B cell (primary cell): ENCODE measurements around the gene FBN1. TPM values are rescaled to one million over a fixed set of nuclear protein-coding genes. Genes with fewer than 3 reads are reported as not detected.

Experiments used
- ATAC-seq: fragments of 200-7000 bp; cut with Tn5 transposase; one replicate; pipeline ENCODE4 v1.10.0; 2021; ENCODE audit warnings: low read depth, mild to moderate bottlenecking, moderate number of reproducible peaks, moderate library complexity
- CTCF ChIA-PET: fragments of 350-600 bp; sonication (Branson Sonifier 250); formaldehyde crosslinking; loops from one replicate; lab custom pipeline; 2021; ENCODE audit warnings: antibody characterized with exemption, inconsistent platforms; lab: Charles Lee
- POLR2A ChIA-PET: fragments of 350-600 bp; sonication (Branson Sonifier 250); formaldehyde crosslinking; loops from one replicate; lab custom pipeline; 2021; ENCODE audit warnings: antibody characterized with exemption; lab: Charles Lee
- DNase-seq: peaks from one replicate; pipeline ENCODE4 v3.0.0; 2013
- H2AFZ ChIP-seq: 2 replicates; pipeline ENCODE4 v1.6.1; 2012; ENCODE audit warnings: mild to moderate bottlenecking, low read depth, low read length; ENCODE audit not compliant: insufficient read depth, poor library complexity, severe bottlenecking
- H3K27ac ChIP-seq, 2 donors: 1 replicate in 1 of 2; 2 replicates in 1 of 2; pipeline ENCODE4 v1.5.1; 2012 to 2013; ENCODE audit warnings: low read length in 2 of 2, mild to moderate bottlenecking in 2 of 2, moderate library complexity in 1 of 2
- H3K27me3 ChIP-seq, 4 experiments: fragments of 200-600 bp in 1 of 4; sonication (generic) in 1 of 4; replicated peaks in 1 of 4; 1 replicate in 2 of 4; 2 replicates in 2 of 4; pipeline versions ENCODE4 v1.6.1 to v1.7.0; 2013 to 2016; ENCODE audit warnings: low read length in 3 of 4, mild to moderate bottlenecking in 2 of 4, mixed read lengths in 1 of 4, moderate library complexity in 1 of 4; ENCODE audit not compliant: insufficient read depth in 4 of 4, control insufficient read depth in 3 of 4; ENCODE audit errors: control extremely low read depth in 1 of 4
- H3K36me3 ChIP-seq, 2 experiments: replicated peaks in 1 of 2; 1 replicate in 1 of 2; 2 replicates in 1 of 2; pipeline versions ENCODE4 v1.6.1 to v1.7.1; 2013; ENCODE audit warnings: low read length in 1 of 2; ENCODE audit not compliant: insufficient read depth in 2 of 2, control insufficient read depth in 1 of 2; ENCODE audit errors: control extremely low read depth in 1 of 2, extremely low read depth in 1 of 2
- H3K4me1 ChIP-seq, 2 donors: fragments of 200-600 bp in 1 of 2; sonication (generic) in 1 of 2; 1 replicate in 1 of 2; 2 replicates in 1 of 2; pipeline versions ENCODE4 v1.5.1 to v1.6.1; 2013 to 2017; ENCODE audit warnings: low read length in 2 of 2; ENCODE audit not compliant: control insufficient read depth in 2 of 2, insufficient read depth in 2 of 2
- H3K4me2 ChIP-seq: replicated peaks from 2 replicates; pipeline ENCODE3; 2012; ENCODE audit warnings: mild to moderate bottlenecking, low read depth, low read length; ENCODE audit not compliant: poor library complexity, severe bottlenecking
- H3K4me3 ChIP-seq, 5 experiments: fragments of 200-600 bp in 1 of 5; sonication (generic) in 1 of 5; 1 replicate in 3 of 5; 2 replicates in 2 of 5; pipeline versions ENCODE4 v1.5.1 to v1.7.0; 2011 to 2016; ENCODE audit warnings: low read length in 4 of 5, mild to moderate bottlenecking in 4 of 5, low read depth in 2 of 5, control low read depth in 1 of 5, moderate library complexity in 1 of 5; ENCODE audit not compliant: insufficient read depth in 1 of 5; ENCODE audit errors: control extremely low read depth in 1 of 5, extremely low read depth in 1 of 5
- H3K79me2 ChIP-seq: fragments of 200-600 bp; sonication (generic); one replicate; pipeline ENCODE4 v1.6.0; 2016; ENCODE audit warnings: low read length; ENCODE audit not compliant: control insufficient read depth, insufficient read depth
- H3K9ac ChIP-seq: fragments of 200-600 bp; sonication (generic); 2 replicates; pipeline ENCODE4 v1.6.1; 2017; ENCODE audit warnings: mild to moderate bottlenecking, low read length, moderate library complexity
- H3K9me3 ChIP-seq, 3 donors: one replicate each; pipeline versions ENCODE4 v1.6.1 to v1.7.1; 2013; ENCODE audit warnings: low read length in 2 of 3; ENCODE audit not compliant: control insufficient read depth in 2 of 3, insufficient read depth in 1 of 3; ENCODE audit errors: control extremely low read depth in 1 of 3
- H4K20me1 ChIP-seq: 2 replicates; pipeline ENCODE4 v1.6.0; 2012; ENCODE audit warnings: mild to moderate bottlenecking, low read length; ENCODE audit not compliant: insufficient read depth, control insufficient read depth, poor library complexity, severe bottlenecking
- H3K27ac Mint-ChIP-seq: one replicate; pipeline ENCODE4 v1.8.0; 2021; ENCODE audit warnings: mixed read lengths
- H3K27me3 Mint-ChIP-seq: one replicate; pipeline ENCODE4 v1.8.0; 2021; ENCODE audit warnings: mixed read lengths
- H3K4me1 Mint-ChIP-seq: one replicate; pipeline ENCODE4 v1.8.0; 2021; ENCODE audit warnings: mixed read lengths
- H3K4me3 Mint-ChIP-seq: one replicate; pipeline ENCODE4 v1.8.0; 2021; ENCODE audit warnings: mixed read lengths
- H3K9me3 Mint-ChIP-seq: one replicate; pipeline ENCODE4 v1.8.0; 2022; ENCODE audit warnings: mixed read lengths; ENCODE audit not compliant: insufficient read depth
- CTCF ChIP-seq: fragments of 200-600 bp; IDR thresholded peaks from one replicate; pipeline ENCODE4 v1.8.0; 2022; ENCODE audit warnings: antibody characterized with exemption, mild to moderate bottlenecking
- EZH2 ChIP-seq: IDR thresholded peaks from 2 replicates; pipeline ENCODE4 v1.6.1; 2012; ENCODE audit warnings: borderline replicate concordance, low read depth, mild to moderate bottlenecking, moderate library complexity, low read length; ENCODE audit not compliant: insufficient read depth, poor library complexity, severe bottlenecking
- WGBS: methylation state at CpG from one replicate; pipeline ENCODE4 v1.1.5; 2013; ENCODE audit warnings: missing lambda C conversion rate; ENCODE audit not compliant: insufficient coverage; 5-methylcytosine and 5-hydroxymethylcytosine counted together
- intact Hi-C: fragments of 100-400 bp; cut with micrococcal nuclease; formaldehyde crosslinking; loops from one replicate; pipeline ENCODE4 v1.10.0; 2022
- polyA plus RNA-seq: library from polyadenylated mRNA; depleted of rRNA; stranded (reverse); fragments of >200 nt; gene quantifications from 2 replicates; pipeline ENCODE4 v1.2.3, GENCODE V29; 2012
- total RNA-seq, 2 donors: library from RNA; stranded (reverse); fragments of 120-200 nt in 1 of 2; gene quantifications; 1 replicate in 1 of 2; 2 replicates in 1 of 2; pipeline versions ENCODE4 v1.2.3 to v1.2.4, GENCODE V29; 2013 to 2022

Gene FBN1
- total and polyA plus RNA-seq, 2 donors (not counting 1 experiment from before 2014, with no cell fraction given): 0.15 to 0.25 TPM

GRCh38 chr15:48397841-48398240 is 247.7 kb downstream of the FBN1 start:
- POLR2A ChIA-PET: no interaction called here
- Mint-ChIP-seq H3K9me3 (no peaks in the 10 kb centered on the region), H3K27me3 (no peaks in the 10 kb centered on the region)

GRCh38 chr15:48396020-48396419 is 249.5 kb downstream of the FBN1 start:
- ChIA-PET POLR2A (no interaction called here), CTCF (interaction anchor here (1.4 kb wide), 1 partner anchor 19 kb away, joined by 3 read pairs; no protein-coding TSS in a partner anchor)
- Histone ChIP-seq H3K27me3 (peaks cover 0 to 3% (median 0%) of the 10 kb centered on the region in 4 experiments), H3K4me1 (no peaks in the 10 kb centered on the region), H3K9ac (no peak overlapping the region), H3K27ac (no peak overlapping the region), H3K9me3 (no peaks in the 10 kb centered on the region), H4K20me1 (no peaks in the 10 kb centered on the region), H3K4me2 (no peak overlapping the region), H3K4me3 (no peak overlapping the region), H3K79me2 (no peaks in the 10 kb centered on the region), H3K36me3 (no peaks in the 10 kb centered on the region), H2AFZ (no peak overlapping the region)
- H3K4me1 Mint-ChIP-seq: no peaks in the 10 kb centered on the region
- no peak for DNase-seq
- H3K4me3 Mint-ChIP-seq: no peak overlapping the region
- TF ChIP-seq CTCF: no peak
- H3K9me3 Mint-ChIP-seq: no peaks in the 10 kb centered on the region
- intact Hi-C loops: no loop called here
- H3K27me3 Mint-ChIP-seq: no peaks in the 10 kb centered on the region
- no peak overlapping the region for H3K27ac Mint-ChIP-seq
- 100% methylated on average over 3 of the region's 5 CpGs for WGBS
- ATAC-seq: no peak

More at GRCh38 chr15:48397841-48398240, 247.7 kb downstream of the FBN1 start:
- no peak overlapping the region for H2AFZ ChIP-seq
- H3K27me3 ChIP-seq: peaks cover 0 to 3% (median 0%) of the 10 kb centered on the region in 4 experiments
- H3K79me2 ChIP-seq: no peaks in the 10 kb centered on the region
- H3K4me2 ChIP-seq: no peak overlapping the region
- no peak for TF ChIP-seq CTCF
- TF ChIP-seq EZH2: no peak
- no peak overlapping the region for H3K9ac ChIP-seq
- CTCF ChIA-PET: interaction anchor here (0.7 kb wide), 1 partner anchor 83 kb away, joined by 3 read pairs; no protein-coding TSS in a partner anchor
- H4K20me1 ChIP-seq: no peaks in the 10 kb centered on the region
- DNase-seq: no peak
- H3K4me1 ChIP-seq: no peaks in the 10 kb centered on the region
- no peak overlapping the region for H3K27ac ChIP-seq
- 48% methylated on average over 4 of the region's 5 CpGs for WGBS
- H3K36me3 ChIP-seq: no peaks in the 10 kb centered on the region
- Mint-ChIP-seq H3K27ac (no peak overlapping the region), H3K4me3 (no peak overlapping the region), H3K4me1 (no peaks in the 10 kb centered on the region)
- intact Hi-C loops: no loop called here
- ATAC-seq: no peak
- no peak overlapping the region for H3K4me3 ChIP-seq
- H3K9me3 ChIP-seq: no peaks in the 10 kb centered on the region
